NCI-H2171 treated with DMSO at 0.1 percent for 48 hours (cell line): ENCODE results near the gene PROSER2.
"Not testable (repeated sequence)": the region's sequence is repeated elsewhere in the genome, so short reads cannot be mapped to it uniquely, and the experiment has no call there.

Experiments
- DNase-seq: peaks from one replicate; lab custom pipeline; 2025; lab: John Stamatoyannopoulos, UW

PROSER2 gene

GRCh38 chr10:11835704-11836103 is 12.5 kb downstream of the PROSER2 start:
- no peak for DNase-seq

DNA sequence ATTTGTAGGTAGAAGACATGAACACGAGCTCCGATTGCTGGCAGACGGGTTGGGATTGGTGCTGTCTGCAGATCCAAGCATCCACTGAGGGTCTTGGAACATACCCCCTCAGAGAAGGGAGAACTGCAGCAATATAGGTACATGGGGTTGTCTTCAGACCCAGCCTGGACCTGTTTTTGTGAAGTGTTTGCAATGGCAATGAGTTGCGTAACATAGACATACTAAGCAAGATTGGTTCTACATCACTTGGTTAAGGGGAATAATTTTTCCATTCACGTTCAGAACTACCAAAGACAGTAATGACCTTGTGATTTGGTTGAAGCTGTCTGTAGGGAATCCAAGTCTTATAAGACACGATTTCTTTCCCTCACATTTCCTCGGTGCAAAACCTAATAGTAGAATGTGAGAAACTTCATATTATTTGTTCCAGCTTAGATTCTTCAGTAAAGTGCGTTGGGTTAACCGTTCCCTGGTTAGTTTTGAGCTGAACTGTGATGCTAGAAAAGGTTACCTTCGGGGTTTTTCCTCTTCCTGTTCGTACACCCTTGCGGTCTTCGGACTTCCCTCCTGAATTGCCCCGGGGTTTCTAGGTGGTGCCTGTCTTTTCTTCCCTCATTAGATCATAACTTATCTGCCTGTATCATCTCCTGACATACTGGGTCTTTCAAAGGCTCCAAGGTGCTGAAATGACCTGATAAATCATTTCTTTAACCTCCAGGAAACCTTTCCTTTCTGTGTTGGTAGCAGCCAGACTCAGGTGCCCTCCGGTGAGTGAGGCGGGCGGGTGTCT is 14.4 kb downstream of the PROSER2 start:
- DNase-seq = no peak

- no peak for DNase-seq
These were observed 15.2 kb downstream of the PROSER2 start for GRCh38 chr10:11838298-11838852.

DNA sequence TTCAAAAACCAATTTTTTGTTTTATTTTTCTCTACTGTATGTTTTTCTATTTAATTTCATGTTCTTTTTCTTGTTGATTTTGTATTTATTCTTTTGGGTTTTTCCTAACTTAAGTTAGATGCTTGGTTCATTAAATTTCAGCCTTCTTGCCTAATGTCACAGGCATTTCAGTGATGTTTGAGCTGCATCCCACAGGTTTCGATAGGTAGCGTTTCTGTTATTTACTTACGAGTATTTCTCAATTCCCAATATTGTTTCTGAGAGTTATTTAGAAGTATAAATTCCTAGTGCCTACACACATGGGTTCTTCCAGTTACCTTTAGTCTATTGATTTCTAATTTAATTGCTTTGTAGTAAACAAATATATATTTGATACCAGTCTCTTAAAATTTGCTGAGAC is 18.2 kb downstream of the PROSER2 start:
- no peak for DNase-seq

GRCh38 chr10:11842411-11842810 is 19.3 kb downstream of the PROSER2 start:
- DNase-seq = no peak

DNA sequence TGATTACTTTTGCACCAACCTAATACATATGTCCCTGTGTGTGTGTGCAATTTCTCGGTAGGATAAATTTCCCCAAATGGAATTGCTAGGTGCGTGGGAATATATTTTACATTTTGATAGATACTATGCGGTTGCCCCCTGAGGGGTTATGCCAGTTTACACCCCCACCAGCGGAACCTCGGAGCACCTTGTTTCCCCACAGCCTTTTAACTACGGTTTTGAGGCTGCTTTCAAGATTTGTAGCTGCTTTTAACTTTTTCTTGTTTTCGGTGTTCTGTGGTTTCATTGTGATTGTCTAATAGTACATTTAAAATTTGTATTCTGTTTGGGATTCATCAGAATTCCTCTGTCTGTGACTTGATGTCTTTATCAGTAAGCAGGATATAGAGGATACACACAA is 22.0 kb downstream of the PROSER2 start:
- DNase-seq = no peak

DNA sequence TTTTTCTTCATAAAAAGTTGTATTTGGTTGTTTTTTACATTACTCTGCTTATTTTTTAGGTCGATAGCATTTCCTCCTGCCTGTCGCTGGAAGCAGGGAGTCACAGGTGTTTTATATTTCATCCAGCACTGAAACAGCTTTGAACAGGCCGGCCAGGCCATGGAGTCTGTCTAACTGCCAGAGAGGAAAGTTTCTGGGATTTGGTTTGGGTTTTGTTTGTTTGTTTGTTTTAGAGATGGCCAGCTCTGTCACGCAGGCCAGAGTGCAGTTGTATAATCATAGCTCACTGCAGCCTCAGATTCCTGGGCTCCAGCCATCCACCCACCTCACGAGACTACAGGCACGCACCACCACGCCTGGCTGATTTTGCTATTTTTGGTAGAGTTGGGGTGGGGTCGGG is 23.4 kb downstream of the PROSER2 start:
- no peak for DNase-seq

DNA sequence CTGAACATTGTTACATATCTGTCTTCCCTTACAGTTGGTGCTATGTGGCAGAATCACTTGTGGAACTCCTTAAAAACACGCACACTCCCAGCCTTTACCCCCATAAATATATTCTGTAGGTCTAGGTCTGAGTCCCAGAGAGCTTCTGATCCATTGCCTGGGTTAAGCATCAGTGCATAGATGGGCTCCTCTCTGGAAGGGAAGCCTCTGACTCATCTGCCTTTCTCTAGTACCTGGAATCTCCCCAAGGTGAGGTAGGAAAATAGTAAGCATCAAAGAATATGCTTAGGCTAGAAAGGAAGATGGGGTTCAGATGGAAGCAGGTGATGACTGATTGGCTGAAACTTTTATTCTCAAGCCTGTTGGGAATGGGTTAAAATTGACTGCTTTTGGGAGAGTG is 26.1 kb downstream of the PROSER2 start:
- DNase-seq = no peak

DNA sequence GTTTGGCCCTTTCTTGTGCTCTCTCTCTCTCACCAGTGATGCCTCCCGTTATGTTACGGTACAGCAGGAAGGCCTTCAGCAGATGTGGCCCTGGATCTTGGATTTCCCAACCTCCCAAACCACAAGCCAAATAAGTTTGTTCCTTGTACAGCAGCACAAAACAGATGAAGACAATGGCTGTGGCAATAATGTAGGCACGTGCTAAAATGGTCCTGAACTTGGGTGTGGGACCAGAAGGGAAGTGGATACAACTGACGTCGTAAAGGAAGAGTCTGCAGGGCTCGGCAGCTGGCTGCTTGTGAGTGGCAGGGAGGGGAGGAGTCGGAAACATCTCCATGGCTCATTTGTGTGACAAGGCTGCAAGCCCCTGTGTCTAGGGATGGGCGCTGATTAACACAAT is 26.8 kb downstream of the PROSER2 start:
- DNase-seq = no peak

GRCh38 chr10:11851910-11852309 is 28.8 kb downstream of the PROSER2 start:
- no peak for DNase-seq

DNA sequence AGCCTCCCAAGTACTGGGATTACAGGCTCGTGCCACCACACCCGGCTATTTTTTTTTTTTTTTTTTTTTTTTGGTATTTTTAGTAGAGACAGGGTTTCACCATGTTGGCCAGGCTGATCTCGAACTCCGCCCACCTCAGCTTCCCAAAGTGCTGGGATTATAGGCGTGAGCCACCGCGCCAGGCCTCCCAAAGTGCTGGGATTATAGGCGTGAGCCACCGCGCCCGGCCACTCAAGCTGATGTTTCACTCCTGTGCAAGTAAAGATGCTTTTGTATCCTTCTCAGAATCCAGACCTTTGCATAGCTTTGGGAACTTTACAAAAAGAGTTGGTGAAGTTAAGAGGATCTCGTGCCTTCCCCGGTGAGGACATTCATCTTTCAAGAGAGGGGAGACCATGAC is 29.5 kb downstream of the PROSER2 start:
- DNase-seq = not testable (repeated sequence)

GRCh38 chr10:11853468-11853867 is 30.3 kb downstream of the PROSER2 start:
- no peak for DNase-seq

GRCh38 chr10:11854301-11854700 is 31.1 kb downstream of the PROSER2 start:
- no peak for DNase-seq

DNA sequence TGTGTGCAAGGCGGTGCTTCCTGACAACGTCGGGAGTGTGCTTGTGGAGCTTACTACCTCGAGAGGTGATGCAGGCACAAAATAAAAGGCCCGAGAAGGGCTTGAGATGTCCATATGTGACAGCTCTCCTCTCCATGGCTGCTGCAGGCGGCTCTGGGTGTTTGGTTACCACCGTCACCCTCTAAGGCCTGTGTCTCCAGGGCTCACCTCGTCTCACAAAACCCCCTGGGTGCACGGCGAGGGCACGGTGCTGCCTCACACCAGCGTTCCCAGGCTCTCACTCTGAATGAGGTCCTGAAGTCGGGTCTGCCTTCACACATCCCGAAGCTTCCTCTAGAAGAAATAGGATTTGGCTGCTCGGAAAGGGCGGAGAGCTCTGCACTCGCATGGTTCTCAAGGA is 32.9 kb downstream of the PROSER2 start:
- no peak for DNase-seq

DNA sequence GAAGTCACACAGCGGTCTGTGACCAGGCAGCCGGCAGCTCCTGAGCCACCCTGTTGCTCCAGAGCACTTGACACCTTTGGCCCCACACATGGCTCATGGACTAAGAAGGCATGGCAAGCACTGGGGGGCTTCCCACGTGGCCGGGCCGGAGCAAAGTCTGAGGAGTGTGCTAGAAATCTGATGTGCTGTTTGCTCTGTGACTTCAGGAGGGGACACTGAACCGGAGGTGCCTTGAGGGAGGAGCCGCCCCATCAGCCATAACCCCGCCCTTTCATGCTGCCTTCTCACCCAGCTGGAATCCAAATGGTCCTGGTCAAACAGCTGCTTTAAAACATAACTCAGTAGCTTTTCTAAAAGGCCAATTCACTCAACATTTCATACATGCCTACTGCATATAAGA is 33.5 kb downstream of the PROSER2 start:
- no peak for DNase-seq

GRCh38 chr10:11858093-11858492 is 34.9 kb downstream of the PROSER2 start:
- DNase-seq = no peak

DNA sequence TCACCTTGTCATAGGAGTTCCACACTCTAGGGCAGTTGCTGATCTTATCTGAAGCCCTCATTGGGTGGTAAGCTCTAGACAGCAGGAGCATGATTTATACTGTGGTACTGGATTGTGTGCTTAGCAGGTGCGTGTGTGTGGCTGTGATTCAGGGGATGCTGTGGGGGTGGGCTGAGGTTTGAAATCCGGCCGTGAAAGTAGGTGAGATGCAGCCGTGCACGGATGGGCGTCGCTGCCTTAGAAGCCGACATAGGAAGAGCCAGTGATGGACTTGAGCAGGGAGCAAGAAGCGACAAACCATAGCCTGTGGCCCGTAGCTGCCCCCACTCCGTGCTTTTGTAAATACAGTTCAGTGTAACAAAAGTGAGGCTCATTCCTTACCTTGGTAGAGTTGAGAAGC is 38.2 kb downstream of the PROSER2 start:
- DNase-seq = no peak

DNA sequence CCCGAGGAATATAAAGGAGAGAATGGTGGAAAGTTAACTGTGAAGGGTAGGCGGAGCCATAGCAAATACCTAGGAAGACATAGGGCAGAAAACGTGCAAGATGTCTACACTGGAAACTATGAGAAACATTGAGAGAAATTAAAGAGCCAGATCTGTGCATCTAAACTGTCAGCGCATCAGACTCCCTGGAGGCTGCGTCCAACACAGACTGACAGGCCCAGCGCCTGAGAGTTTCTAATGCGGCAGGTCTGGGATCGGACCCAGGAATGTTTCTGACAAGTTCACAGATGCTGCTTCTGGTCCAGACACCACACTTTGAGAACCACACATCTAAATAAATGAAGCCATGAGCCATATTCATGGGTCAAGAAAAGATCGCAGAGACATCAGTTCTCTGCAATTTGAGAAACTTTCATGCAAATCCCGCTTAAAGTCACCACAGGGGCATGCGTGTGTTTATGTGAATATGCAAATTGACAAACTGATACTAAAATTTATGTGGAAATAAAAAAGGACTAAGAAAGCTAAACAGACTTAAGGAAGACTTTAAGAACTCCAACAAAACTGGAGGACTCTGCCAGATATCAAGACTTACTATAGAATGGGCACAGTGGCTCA is 38.8 kb downstream of the PROSER2 start:
- no peak for DNase-seq

- DNase-seq = peak; percentile 60
These were observed 40.4 kb downstream of the PROSER2 start for GRCh38 chr10:11863353-11864109.

- no peak for DNase-seq
These were observed 41.6 kb downstream of the PROSER2 start for GRCh38 chr10:11864727-11865126.

- DNase-seq = no peak
These were observed 42.4 kb downstream of the PROSER2 start for GRCh38 chr10:11865561-11865960.

GRCh38 chr10:11866199-11866925 is 43.2 kb downstream of the PROSER2 start:
- DNase-seq = no peak
